GM19455 (cell line): ENCODE measurements around the gene NR2F1-AS1.
"Not testable (repeated sequence)": the region's sequence is repeated elsewhere in the genome, so short reads cannot be mapped to it uniquely, and the experiment has no call there.

ENCODE experiments used
- ATAC-seq: cut with Tn5 transposase; IDR thresholded peaks from one replicate; pipeline ENCODE4 v1.9.1; 2021; ENCODE audit not compliant: unreplicated experiment

NR2F1-AS1 gene

GRCh38 chr5:93519740-93520139 lies 61.3 kb downstream of the NR2F1-AS1 start:
- no peak for ATAC-seq

- ATAC-seq, result no peak
Measured at GRCh38 chr5:93517828-93518227, 63.2 kb downstream of the NR2F1-AS1 start.

GRCh38 chr5:93513298-93513697 lies 67.7 kb downstream of the NR2F1-AS1 start:
- no peak for ATAC-seq

- ATAC-seq, result no peak
Measured at GRCh38 chr5:93512799-93513198, 68.2 kb downstream of the NR2F1-AS1 start.

- ATAC-seq, result no peak
Measured at GRCh38 chr5:93511445-93511844, 69.6 kb downstream of the NR2F1-AS1 start.

- ATAC-seq, result no peak
Measured at GRCh38 chr5:93510626-93511380, 70.2 kb downstream of the NR2F1-AS1 start.

GRCh38 chr5:93505553-93505952 lies 75.5 kb downstream of the NR2F1-AS1 start:
- not testable (repeated sequence) for ATAC-seq

- no peak for ATAC-seq
Measured at GRCh38 chr5:93503598-93504067, 77.4 kb downstream of the NR2F1-AS1 start.

GRCh38 chr5:93497096-93497495 lies 83.9 kb downstream of the NR2F1-AS1 start:
- no peak for ATAC-seq

- ATAC-seq, result no peak
Measured at GRCh38 chr5:93479982-93480509, 101.0 kb downstream of the NR2F1-AS1 start.

- no peak for ATAC-seq
Measured at GRCh38 chr5:93477816-93478215, 103.2 kb downstream of the NR2F1-AS1 start.

GRCh38 chr5:93476251-93476742 lies 104.7 kb downstream of the NR2F1-AS1 start:
- no peak for ATAC-seq

GRCh38 chr5:93462916-93463315 lies 118.1 kb downstream of the NR2F1-AS1 start:
- ATAC-seq, result no peak

- ATAC-seq, result no peak
Measured at GRCh38 chr5:93461756-93462155, 119.3 kb downstream of the NR2F1-AS1 start.

- no peak for ATAC-seq
Measured at GRCh38 chr5:93460286-93460685, 120.7 kb downstream of the NR2F1-AS1 start.

GRCh38 chr5:93456796-93457195 lies 124.2 kb downstream of the NR2F1-AS1 start:
- not testable (repeated sequence) for ATAC-seq

- ATAC-seq, result no peak
Measured at GRCh38 chr5:93454896-93455295, 126.1 kb downstream of the NR2F1-AS1 start.

- ATAC-seq, result no peak
Measured at GRCh38 chr5:93452255-93452654, 128.8 kb downstream of the NR2F1-AS1 start.

- no peak for ATAC-seq
Measured at GRCh38 chr5:93438124-93438523, 142.9 kb downstream of the NR2F1-AS1 start.

GRCh38 chr5:93436083-93436482 lies 144.9 kb downstream of the NR2F1-AS1 start:
- no peak for ATAC-seq

- ATAC-seq, result no peak
Measured at GRCh38 chr5:93433422-93433821, 147.6 kb downstream of the NR2F1-AS1 start.

- no peak for ATAC-seq
Measured at GRCh38 chr5:93431250-93431649, 149.8 kb downstream of the NR2F1-AS1 start.
